ENCODE results near the gene DDC.

- TF ChIP-seq, protein P1, sequence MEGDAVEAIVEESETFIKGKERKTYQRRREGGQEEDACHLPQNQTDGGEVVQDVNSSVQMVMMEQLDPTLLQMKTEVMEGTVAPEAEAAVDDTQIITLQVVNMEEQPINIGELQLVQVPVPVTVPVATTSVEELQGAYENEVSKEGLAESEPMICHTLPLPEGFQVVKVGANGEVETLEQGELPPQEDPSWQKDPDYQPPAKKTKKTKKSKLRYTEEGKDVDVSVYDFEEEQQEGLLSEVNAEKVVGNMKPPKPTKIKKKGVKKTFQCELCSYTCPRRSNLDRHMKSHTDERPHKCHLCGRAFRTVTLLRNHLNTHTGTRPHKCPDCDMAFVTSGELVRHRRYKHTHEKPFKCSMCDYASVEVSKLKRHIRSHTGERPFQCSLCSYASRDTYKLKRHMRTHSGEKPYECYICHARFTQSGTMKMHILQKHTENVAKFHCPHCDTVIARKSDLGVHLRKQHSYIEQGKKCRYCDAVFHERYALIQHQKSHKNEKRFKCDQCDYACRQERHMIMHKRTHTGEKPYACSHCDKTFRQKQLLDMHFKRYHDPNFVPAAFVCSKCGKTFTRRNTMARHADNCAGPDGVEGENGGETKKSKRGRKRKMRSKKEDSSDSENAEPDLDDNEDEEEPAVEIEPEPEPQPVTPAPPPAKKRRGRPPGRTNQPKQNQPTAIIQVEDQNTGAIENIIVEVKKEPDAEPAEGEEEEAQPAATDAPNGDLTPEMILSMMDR (IDR thresholded peaks at IDR 0.05) = no peak
- TF ChIP-seq EZH2 (IDR thresholded peaks at IDR 0.05; ENCODE audit: borderline replicate concordance, insufficient read depth, low read depth, low read length, poor library complexity, severe bottlenecking) = no peak
Observed at GRCh38 chr7:50577569-50577968, 12.4 kb upstream of the DDC start.
